GM13976 (cell line): ENCODE data around the gene DRG2.

Experiments
- DNase-seq: peaks from one replicate; pipeline ENCODE4 v3.0.0; 2012; ENCODE audit warnings: low spot score
- CTCF ChIP-seq: IDR thresholded peaks from 2 replicates; pipeline ENCODE4 v1.5.1; 2012; ENCODE audit warnings: borderline replicate concordance, mild to moderate bottlenecking; ENCODE audit not compliant: insufficient read depth; ENCODE audit errors: extremely low read depth, missing control alignments, control extremely low read depth
- in situ Hi-C: fragments of 300-500 bp; cut with MboI; formaldehyde crosslinking; loops from one replicate; pipeline ENCODE4 v1.12.0; 2022; ENCODE audit warnings: low sequenced_read_pairs, mixed read lengths, inconsistent platforms; ENCODE audit not compliant: unreplicated experiment

DRG2 gene

GRCh38 chr17:18074566-18075272 is 13.0 kb upstream of the DRG2 start:
- in situ Hi-C loops, result no loop called here
- DNase-seq, result no peak
- TF ChIP-seq CTCF, result no peak

GRCh38 chr17:18076936-18077335 is 10.8 kb upstream of the DRG2 start:
- no peak for DNase-seq
- no peak for TF ChIP-seq CTCF
- in situ Hi-C loops, result no loop called here

- in situ Hi-C loops, result no loop called here
- no peak for DNase-seq
- no peak for TF ChIP-seq CTCF
Measured at GRCh38 chr17:18079543-18079942, 8.2 kb upstream of the DRG2 start.

- no peak for TF ChIP-seq CTCF
- in situ Hi-C loops, result no loop called here
- DNase-seq, result no peak
Measured at GRCh38 chr17:18084256-18084655, 3.5 kb upstream of the DRG2 start.

- DNase-seq, result no peak
- TF ChIP-seq CTCF, result no peak
- in situ Hi-C loops, result no loop called here
Measured at GRCh38 chr17:18089613-18090012, 1.9 kb downstream of the DRG2 start.

GRCh38 chr17:18093616-18094408 is 6.1 kb downstream of the DRG2 start:
- in situ Hi-C loops, result no loop called here
- no peak for DNase-seq
- TF ChIP-seq CTCF, result peak; percentile 24
